ENCODE measurements around the gene CCER1.

Gene CCER1

DNA sequence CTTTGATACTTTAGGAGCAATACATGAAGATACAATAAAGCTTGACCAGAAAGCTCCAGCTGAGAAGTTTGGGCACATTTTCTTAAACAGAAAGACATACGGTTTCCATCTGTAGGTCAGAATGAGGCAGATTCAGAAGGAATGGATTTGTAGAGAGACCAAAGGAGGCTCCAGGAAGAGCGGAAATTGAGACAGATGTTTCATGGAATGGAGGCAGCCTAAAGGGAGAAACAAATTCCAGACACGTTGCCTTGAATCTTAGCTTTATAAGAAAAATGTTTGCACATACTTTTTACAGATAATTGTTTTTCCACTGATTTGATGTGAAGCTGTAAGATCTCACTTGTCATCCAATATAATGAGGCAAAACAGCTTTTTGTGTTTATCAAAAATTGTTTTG lies 25.0 kb upstream of the CCER1 start:
- no peak for DNase-seq
- ChIA-PET CTCF (interaction anchor here (0.7 to 5.1 kb wide), 11 partner anchors 11 to 398 kb away, joined by 3 to 96 read pairs (median 4); partner anchors contain the start of gene LUM), POLR2A (interaction anchor here (0.8 kb wide), 1 partner anchor 12 kb away, joined by 3 read pairs; no protein-coding TSS in a partner anchor)
- H3K9me3 ChIP-seq (ENCODE audit: control extremely low read depth in 1 of 5, control insufficient read depth in 4 of 5, insufficient read depth in 2 of 5, low read depth in 1 of 5, low read length in 4 of 5), result no peaks in the 10 kb centered on the region
- no peaks in the 10 kb centered on the region for H3K27me3 ChIP-seq (replicated peaks in 2 of 5; ENCODE audit: control insufficient read depth in 4 of 5, insufficient read depth in 5 of 5, low read length in 4 of 5)
- H3K36me3 ChIP-seq (ENCODE audit: control insufficient read depth in 4 of 4, insufficient read depth in 4 of 4, low read length in 3 of 4), result no peaks in the 10 kb centered on the region
- H3K27ac ChIP-seq (ENCODE audit: insufficient read depth in 1 of 2, low read depth in 1 of 2, low read length in 2 of 2, poor library complexity in 1 of 2, severe bottlenecking in 2 of 2), result no peak overlapping the region
- H3K4me3 ChIP-seq (ENCODE audit: control insufficient read depth in 1 of 7, extremely low read depth in 1 of 7, insufficient read depth in 4 of 7, low read depth in 2 of 7, low read length in 6 of 7), result no peak overlapping the region
- H3K4me1 ChIP-seq (ENCODE audit: control extremely low read depth in 1 of 4, control insufficient read depth in 4 of 4, insufficient read depth in 4 of 4, low read length in 3 of 4), result no peaks in the 10 kb centered on the region
- WGBS (ENCODE audit: insufficient coverage), result 95% methylated on average over 2 of the region's 3 CpGs

DNA sequence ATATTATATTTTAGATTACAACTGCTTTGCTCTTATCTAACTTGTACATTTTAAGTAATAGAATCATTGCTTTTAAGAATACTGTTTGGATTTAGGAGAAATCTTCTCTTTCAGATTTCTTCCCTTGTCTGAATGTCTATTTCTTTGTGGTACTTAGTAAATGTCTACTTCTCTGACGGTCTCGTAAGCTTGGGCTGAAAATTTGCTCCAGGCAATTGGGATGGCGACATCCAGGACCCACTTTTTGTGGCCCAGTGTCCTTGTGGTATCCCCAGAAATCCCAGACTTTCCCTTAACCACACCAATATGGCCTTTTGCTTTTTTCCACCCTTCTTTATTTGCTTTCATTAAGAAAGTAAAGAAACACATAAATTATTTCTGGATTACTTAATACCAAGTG lies 24.0 kb upstream of the CCER1 start:
- Histone ChIP-seq H3K4me1 (ENCODE audit: control extremely low read depth in 1 of 4, control insufficient read depth in 4 of 4, insufficient read depth in 4 of 4, low read length in 3 of 4) (no peaks in the 10 kb centered on the region), H3K9me3 (ENCODE audit: control extremely low read depth in 1 of 5, control insufficient read depth in 4 of 5, insufficient read depth in 2 of 5, low read depth in 1 of 5, low read length in 4 of 5) (no peaks in the 10 kb centered on the region), H3K27ac (ENCODE audit: insufficient read depth in 1 of 2, low read depth in 1 of 2, low read length in 2 of 2, poor library complexity in 1 of 2, severe bottlenecking in 2 of 2) (no peak overlapping the region), H3K27me3 (replicated peaks in 2 of 5; ENCODE audit: control insufficient read depth in 4 of 5, insufficient read depth in 5 of 5, low read length in 4 of 5) (no peaks in the 10 kb centered on the region), H3K4me3 (ENCODE audit: control insufficient read depth in 1 of 7, extremely low read depth in 1 of 7, insufficient read depth in 4 of 7, low read depth in 2 of 7, low read length in 6 of 7) (no peak overlapping the region), H3K36me3 (ENCODE audit: control insufficient read depth in 4 of 4, insufficient read depth in 4 of 4, low read length in 3 of 4) (no peaks in the 10 kb centered on the region)
- CTCF ChIA-PET, result interaction anchor here (0.9 to 5.1 kb wide), 13 partner anchors 8 to 376 kb away, joined by 3 to 96 read pairs (median 5); partner anchors contain the start of gene LUM
- POLR2A ChIA-PET, result no interaction called here
- DNase-seq, result no peak
- WGBS (ENCODE audit: insufficient coverage), result 94% methylated on average over 3 of the region's 3 CpGs

DNA sequence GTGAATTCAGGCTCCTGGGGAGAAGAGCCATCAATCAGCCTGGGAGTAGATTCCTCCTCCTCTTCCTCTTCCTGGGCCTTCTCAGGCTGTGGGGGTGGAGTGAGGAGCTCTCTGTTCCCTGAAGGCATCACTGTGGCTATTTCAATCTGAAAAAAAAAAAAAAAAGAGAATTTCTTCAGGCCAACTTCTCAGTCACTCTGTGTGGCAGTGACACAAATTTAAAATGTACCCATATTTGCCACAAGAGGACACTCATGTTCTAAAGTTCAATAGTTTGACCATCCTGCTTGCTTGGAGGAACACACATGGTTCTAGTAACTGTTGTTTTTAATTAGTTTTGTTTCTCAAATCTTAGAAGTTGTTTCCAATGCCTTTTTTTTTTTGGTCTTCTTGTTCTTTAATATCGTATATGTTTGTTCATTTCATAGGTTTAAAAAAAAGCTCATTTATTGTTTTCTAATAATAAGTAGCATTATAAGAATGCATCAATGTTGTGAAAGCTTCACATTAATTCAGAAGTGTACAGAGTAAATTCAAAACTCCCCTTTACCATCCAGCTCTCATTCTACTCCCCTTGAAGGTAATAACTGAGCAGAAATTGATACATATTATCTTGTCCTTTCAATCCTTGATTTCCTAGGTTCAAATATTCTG lies 23.3 kb upstream of the CCER1 start:
- DNase-seq, result peak; percentile 47 to 76 (median 76)
- whole genome bisulfite sequencing (ENCODE audit: insufficient coverage), result no CpG with 5 or more reads among the region's 1 CpG
- no peak overlapping the region for H3K4me3 ChIP-seq (ENCODE audit: control insufficient read depth in 1 of 7, extremely low read depth in 1 of 7, insufficient read depth in 4 of 7, low read depth in 2 of 7, low read length in 6 of 7)
- H3K4me1 ChIP-seq (ENCODE audit: control extremely low read depth in 1 of 4, control insufficient read depth in 4 of 4, insufficient read depth in 4 of 4, low read length in 3 of 4), result no peaks in the 10 kb centered on the region
- no peak overlapping the region for H3K27ac ChIP-seq (ENCODE audit: insufficient read depth in 1 of 2, low read depth in 1 of 2, low read length in 2 of 2, poor library complexity in 1 of 2, severe bottlenecking in 2 of 2)
- H3K27me3 ChIP-seq (replicated peaks in 2 of 5; ENCODE audit: control insufficient read depth in 4 of 5, insufficient read depth in 5 of 5, low read length in 4 of 5), result no peaks in the 10 kb centered on the region
- H3K9me3 ChIP-seq (ENCODE audit: control extremely low read depth in 1 of 5, control insufficient read depth in 4 of 5, insufficient read depth in 2 of 5, low read depth in 1 of 5, low read length in 4 of 5), result no peaks in the 10 kb centered on the region
- POLR2A ChIA-PET, result no interaction called here
- no peaks in the 10 kb centered on the region for H3K36me3 ChIP-seq (ENCODE audit: control insufficient read depth in 4 of 4, insufficient read depth in 4 of 4, low read length in 3 of 4)
- CTCF ChIA-PET, result interaction anchor here (0.8 to 5.1 kb wide), 17 partner anchors 9 to 383 kb away, joined by 3 to 96 read pairs (median 4); partner anchors contain the start of gene LUM

DNA sequence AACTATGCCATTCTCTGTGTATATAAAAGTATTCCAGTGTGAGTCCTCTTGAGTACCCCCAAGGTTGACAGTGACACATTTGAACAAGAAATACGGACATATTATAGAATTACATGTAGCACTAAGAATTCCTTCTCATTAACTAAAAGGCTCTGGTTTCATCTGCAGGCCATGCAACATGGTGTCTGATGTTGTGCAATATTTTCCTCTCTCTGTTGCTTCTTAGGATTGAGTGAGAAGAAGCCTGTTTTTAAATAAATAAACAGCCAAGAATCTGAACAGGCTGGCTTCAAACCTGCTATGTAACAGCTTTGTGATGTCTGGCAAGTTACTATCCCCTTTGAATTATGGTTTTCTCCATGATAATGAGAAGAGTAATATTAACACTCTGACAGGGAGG lies 22.2 kb upstream of the CCER1 start:
- WGBS (ENCODE audit: insufficient coverage), result no CpG with 5 or more reads among the region's 1 CpG
- no peaks in the 10 kb centered on the region for H3K27me3 ChIP-seq (replicated peaks in 2 of 5; ENCODE audit: control insufficient read depth in 4 of 5, insufficient read depth in 5 of 5, low read length in 4 of 5)
- no peak overlapping the region for H3K4me3 ChIP-seq (ENCODE audit: control insufficient read depth in 1 of 7, extremely low read depth in 1 of 7, insufficient read depth in 4 of 7, low read depth in 2 of 7, low read length in 6 of 7)
- DNase-seq, result no peak
- H3K36me3 ChIP-seq (ENCODE audit: control insufficient read depth in 4 of 4, insufficient read depth in 4 of 4, low read length in 3 of 4), result no peaks in the 10 kb centered on the region
- no peak overlapping the region for H3K27ac ChIP-seq (ENCODE audit: insufficient read depth in 1 of 2, low read depth in 1 of 2, low read length in 2 of 2, poor library complexity in 1 of 2, severe bottlenecking in 2 of 2)
- H3K9me3 ChIP-seq (ENCODE audit: control extremely low read depth in 1 of 5, control insufficient read depth in 4 of 5, insufficient read depth in 2 of 5, low read depth in 1 of 5, low read length in 4 of 5), result no peaks in the 10 kb centered on the region
- ChIA-PET POLR2A (no interaction called here), CTCF (interaction anchor here (0.9 to 5.1 kb wide), 8 partner anchors 9 to 384 kb away, joined by 3 to 96 read pairs (median 7); partner anchors contain the start of gene LUM)
- no peaks in the 10 kb centered on the region for H3K4me1 ChIP-seq (ENCODE audit: control extremely low read depth in 1 of 4, control insufficient read depth in 4 of 4, insufficient read depth in 4 of 4, low read length in 3 of 4)

DNA sequence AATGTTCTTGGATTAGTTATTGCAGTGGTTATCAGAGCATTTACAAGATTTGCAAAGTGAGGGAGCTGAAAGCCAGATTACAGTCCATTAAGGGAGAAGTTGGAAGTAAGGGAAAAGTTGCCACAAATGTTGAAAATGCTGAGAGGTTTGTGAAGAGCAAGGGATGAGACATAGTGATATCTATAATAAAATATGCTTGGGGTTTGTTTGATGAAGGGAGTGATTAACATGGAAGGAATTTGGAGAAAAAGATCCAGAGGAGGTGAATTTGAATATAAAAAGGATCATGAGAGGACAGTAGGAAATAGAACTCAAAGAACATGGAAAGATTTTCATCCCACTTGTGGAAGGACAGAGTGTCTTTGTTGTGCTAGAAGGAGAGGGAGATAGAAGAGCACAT lies 19.3 kb upstream of the CCER1 start:
- ChIA-PET POLR2A (interaction anchor here (0.6 kb wide), 1 partner anchor 134 kb away, joined by 4 read pairs; no protein-coding TSS in a partner anchor), CTCF (interaction anchor here (0.6 to 2.6 kb wide), 6 partner anchors 19 to 352 kb away, joined by 3 to 12 read pairs (median 3); no protein-coding TSS in a partner anchor)
- Histone ChIP-seq H3K36me3 (ENCODE audit: control insufficient read depth in 4 of 4, insufficient read depth in 4 of 4, low read length in 3 of 4) (no peaks in the 10 kb centered on the region), H3K27ac (ENCODE audit: insufficient read depth in 1 of 2, low read depth in 1 of 2, low read length in 2 of 2, poor library complexity in 1 of 2, severe bottlenecking in 2 of 2) (no peak overlapping the region), H3K27me3 (replicated peaks in 2 of 5; ENCODE audit: control insufficient read depth in 4 of 5, insufficient read depth in 5 of 5, low read length in 4 of 5) (no peaks in the 10 kb centered on the region), H3K4me1 (ENCODE audit: control extremely low read depth in 1 of 4, control insufficient read depth in 4 of 4, insufficient read depth in 4 of 4, low read length in 3 of 4) (no peaks in the 10 kb centered on the region), H3K4me3 (ENCODE audit: control insufficient read depth in 1 of 7, extremely low read depth in 1 of 7, insufficient read depth in 4 of 7, low read depth in 2 of 7, low read length in 6 of 7) (no peak overlapping the region), H3K9me3 (ENCODE audit: control extremely low read depth in 1 of 5, control insufficient read depth in 4 of 5, insufficient read depth in 2 of 5, low read depth in 1 of 5, low read length in 4 of 5) (no peaks in the 10 kb centered on the region)
- no peak for DNase-seq

DNA sequence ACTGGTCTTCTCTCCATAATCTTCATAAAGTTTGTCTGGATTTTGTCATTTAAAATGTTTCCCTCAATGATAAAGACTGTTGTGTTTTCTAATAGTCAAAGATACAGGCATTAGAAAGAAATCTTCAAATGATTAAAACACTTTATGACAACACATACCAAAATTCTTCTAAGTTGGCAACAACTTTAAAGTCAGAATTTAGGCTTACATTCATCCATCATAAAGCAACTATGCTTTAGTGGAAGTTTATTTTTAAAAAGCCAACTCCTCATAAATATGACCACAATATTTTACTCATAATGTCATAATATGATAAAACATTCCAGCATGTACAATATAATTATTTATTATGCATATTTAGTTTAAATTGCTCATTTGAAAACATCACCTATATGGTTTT lies 17.2 kb upstream of the CCER1 start:
- H3K9me3 ChIP-seq (ENCODE audit: control extremely low read depth in 1 of 5, control insufficient read depth in 4 of 5, insufficient read depth in 2 of 5, low read depth in 1 of 5, low read length in 4 of 5), result no peaks in the 10 kb centered on the region
- no peaks in the 10 kb centered on the region for H3K27me3 ChIP-seq (replicated peaks in 2 of 5; ENCODE audit: control insufficient read depth in 4 of 5, insufficient read depth in 5 of 5, low read length in 4 of 5)
- ChIA-PET POLR2A (no interaction called here), CTCF (interaction anchor here (1.6 kb wide), 1 partner anchor 138 kb away, joined by 3 read pairs; no protein-coding TSS in a partner anchor)
- no peaks in the 10 kb centered on the region for H3K36me3 ChIP-seq (ENCODE audit: control insufficient read depth in 4 of 4, insufficient read depth in 4 of 4, low read length in 3 of 4)
- no peak overlapping the region for H3K4me3 ChIP-seq (ENCODE audit: control insufficient read depth in 1 of 7, extremely low read depth in 1 of 7, insufficient read depth in 4 of 7, low read depth in 2 of 7, low read length in 6 of 7)
- H3K27ac ChIP-seq (ENCODE audit: insufficient read depth in 1 of 2, low read depth in 1 of 2, low read length in 2 of 2, poor library complexity in 1 of 2, severe bottlenecking in 2 of 2), result no peak overlapping the region
- H3K4me1 ChIP-seq (ENCODE audit: control extremely low read depth in 1 of 4, control insufficient read depth in 4 of 4, insufficient read depth in 4 of 4, low read length in 3 of 4), result no peaks in the 10 kb centered on the region
- no peak for DNase-seq

DNA sequence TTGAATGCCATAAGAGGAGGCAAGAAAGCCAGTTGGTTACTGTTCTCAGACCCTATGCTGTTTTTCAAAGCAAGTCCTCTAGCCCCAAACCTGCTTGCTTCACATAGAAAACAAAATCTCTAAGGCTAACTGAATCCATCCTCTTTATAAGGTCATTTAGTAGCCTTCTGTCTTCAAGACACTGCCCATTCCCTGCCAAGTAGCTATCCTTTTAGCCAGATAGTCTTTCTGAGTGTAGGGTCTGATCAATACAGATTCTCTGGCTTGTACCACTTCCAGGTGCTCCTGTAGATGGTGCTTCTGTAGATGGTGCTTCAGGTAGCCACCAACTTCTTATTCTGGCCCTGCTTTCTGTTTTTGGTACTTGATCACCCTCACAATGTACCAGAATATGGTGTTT lies 15.9 kb upstream of the CCER1 start:
- H3K4me1 ChIP-seq (ENCODE audit: control extremely low read depth in 1 of 4, control insufficient read depth in 4 of 4, insufficient read depth in 4 of 4, low read length in 3 of 4), result no peaks in the 10 kb centered on the region

More for the DNA sequence above, 15.9 kb upstream of the CCER1 start:
- ChIA-PET POLR2A (no interaction called here), CTCF (interaction anchor here (1.5 to 1.6 kb wide), 2 partner anchors 137 to 140 kb away, joined by 3 to 4 read pairs; no protein-coding TSS in a partner anchor)
- Histone ChIP-seq H3K27ac (ENCODE audit: insufficient read depth in 1 of 2, low read depth in 1 of 2, low read length in 2 of 2, poor library complexity in 1 of 2, severe bottlenecking in 2 of 2) (no peak overlapping the region), H3K36me3 (ENCODE audit: control insufficient read depth in 4 of 4, insufficient read depth in 4 of 4, low read length in 3 of 4) (no peaks in the 10 kb centered on the region), H3K4me3 (ENCODE audit: control insufficient read depth in 1 of 7, extremely low read depth in 1 of 7, insufficient read depth in 4 of 7, low read depth in 2 of 7, low read length in 6 of 7) (no peak overlapping the region), H3K27me3 (replicated peaks in 2 of 5; ENCODE audit: control insufficient read depth in 4 of 5, insufficient read depth in 5 of 5, low read length in 4 of 5) (no peaks in the 10 kb centered on the region), H3K9me3 (ENCODE audit: control extremely low read depth in 1 of 5, control insufficient read depth in 4 of 5, insufficient read depth in 2 of 5, low read depth in 1 of 5, low read length in 4 of 5) (no peaks in the 10 kb centered on the region)
- no peak for DNase-seq

Measured in common myeloid progenitor, CD34-positive (primary cell).